HT-29 (cell line): ENCODE data around the gene GABRG3. TPM values are rescaled to one million over a fixed set of nuclear protein-coding genes. Genes with fewer than 3 reads are reported as not detected.

Experiments
- DNase-seq: peaks from one replicate; pipeline ENCODE4 v3.0.0-alpha.2; 2015; ENCODE audit warnings: low spot score
- total RNA-seq: library from RNA; depleted of rRNA; stranded (reverse); fragments of >200 nt; shearing (Covaris generic); gene quantifications from 2 replicates; pipeline ENCODE4 v1.2.3, GENCODE V29; 2014

Gene GABRG3
- total RNA-seq, 1 experiment from 2014 or later = not detected

DNA sequence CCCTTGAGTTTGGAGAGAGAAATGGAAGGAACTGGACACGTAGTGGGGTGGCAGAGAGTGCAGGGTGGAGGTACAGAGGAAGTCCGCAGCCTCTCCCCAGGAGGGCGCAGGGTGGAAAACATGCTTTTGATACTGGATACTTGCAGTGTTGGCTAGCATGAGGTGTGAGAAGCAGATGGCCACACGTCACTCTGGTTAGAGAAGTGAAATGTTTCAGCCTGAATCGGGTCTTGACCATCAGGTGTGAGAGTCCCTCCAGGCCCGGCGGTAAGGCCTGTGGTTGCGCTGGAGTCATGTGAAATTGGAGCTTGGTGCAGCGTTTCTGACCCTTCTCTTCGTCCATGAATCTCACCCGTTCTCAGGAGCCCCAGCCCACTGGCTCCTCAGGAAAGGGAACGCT, 93.1 kb downstream of the GABRG3 start:
- DNase-seq = no peak

DNA sequence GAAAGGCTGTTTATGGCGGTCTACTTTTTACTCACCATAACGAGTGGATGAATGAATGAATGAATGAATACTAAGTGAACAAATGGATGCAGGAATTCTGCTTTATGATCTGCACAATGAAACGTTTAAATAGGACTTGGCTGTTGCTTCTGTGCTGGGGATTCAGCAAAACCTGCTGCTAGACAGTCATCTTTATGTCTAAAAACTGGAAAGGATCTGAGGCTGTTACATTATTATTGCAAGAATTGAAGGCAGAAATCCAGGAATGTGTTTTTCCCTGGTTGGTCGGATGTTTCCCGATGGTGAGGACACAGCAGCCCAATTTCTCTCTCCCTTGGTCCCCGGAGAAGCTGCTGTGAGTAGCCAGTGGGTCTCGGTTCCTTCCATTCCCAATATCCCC, 94.2 kb downstream of the GABRG3 start:
- DNase-seq = no peak

DNA sequence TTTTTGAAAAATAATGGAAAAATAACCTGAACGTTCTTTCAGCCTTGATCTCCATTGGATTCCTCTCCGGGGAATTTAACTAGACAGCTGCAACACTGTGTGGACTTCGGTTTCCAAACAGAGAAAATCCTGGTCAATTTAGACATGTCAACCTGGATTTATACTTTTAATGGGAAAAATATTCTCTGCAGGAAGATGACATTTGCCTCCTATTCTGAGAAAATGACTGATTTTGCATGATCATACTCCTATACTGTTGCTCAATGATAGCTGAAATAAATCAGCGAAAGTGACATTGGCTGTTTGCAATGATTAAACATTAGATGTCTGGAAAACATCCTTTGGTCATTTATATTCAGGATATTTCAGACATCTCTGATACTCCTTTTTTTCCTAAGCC, 94.8 kb downstream of the GABRG3 start:
- DNase-seq = no peak

DNA sequence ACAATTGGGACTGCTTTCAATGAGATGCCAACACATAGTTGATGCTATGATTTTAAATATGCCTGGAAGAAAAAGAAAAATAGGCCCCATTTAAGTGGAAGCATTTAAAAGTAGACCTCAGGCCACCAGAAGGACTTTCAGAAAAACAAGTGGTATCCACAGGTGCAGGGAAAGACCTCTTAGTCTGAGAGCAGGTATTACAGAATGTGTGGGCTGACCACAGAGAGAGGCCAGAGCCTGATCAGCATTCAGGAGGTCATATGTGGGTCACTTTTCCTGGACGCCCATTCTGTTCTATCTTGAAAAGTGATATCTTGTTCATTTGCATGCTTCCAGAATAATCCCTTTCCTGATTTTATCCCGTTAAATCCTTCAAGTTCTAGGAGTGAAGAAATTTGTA, 95.5 kb downstream of the GABRG3 start:
- DNase-seq = no peak

DNA sequence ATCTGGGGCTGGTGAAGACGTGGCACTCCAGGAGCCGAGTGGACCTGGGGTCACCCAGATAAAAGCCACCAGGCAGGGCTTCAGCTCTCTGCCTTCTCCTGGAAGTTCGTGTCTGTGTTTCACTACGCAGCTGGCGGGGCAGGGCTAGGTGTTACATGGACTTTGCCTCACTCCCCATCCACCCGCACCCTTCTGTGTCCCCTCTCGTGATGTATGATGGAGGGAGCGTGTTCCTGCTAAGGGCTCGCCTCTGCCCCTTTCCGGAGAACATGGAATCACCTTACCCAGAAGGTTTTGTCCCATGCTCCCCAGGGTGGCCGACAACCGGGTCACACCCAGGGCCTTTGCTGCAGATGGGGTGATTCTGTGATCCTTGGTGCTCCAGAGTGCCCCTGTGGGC, 96.2 kb downstream of the GABRG3 start:
- DNase-seq = no peak

DNA sequence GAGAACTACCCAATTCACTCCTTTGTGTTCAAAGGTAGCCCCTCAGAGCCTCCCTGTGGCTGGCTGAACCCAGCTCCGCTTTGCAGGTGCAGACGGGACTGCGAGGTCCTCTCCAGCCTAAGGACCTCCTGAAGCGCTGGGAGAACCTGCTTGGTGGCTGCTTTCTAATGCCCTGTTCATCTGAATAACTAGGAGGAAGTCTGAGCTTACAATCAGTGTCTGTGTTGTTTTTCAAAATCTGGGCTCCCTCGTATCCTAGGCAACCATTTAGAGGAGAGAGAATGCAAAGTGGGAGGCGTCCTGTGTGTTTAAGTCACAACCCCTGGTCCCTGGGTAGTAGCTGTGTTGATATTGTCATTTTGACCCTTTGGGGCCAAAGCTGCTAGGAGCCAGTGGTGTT, 99.9 kb downstream of the GABRG3 start:
- no peak for DNase-seq

DNA sequence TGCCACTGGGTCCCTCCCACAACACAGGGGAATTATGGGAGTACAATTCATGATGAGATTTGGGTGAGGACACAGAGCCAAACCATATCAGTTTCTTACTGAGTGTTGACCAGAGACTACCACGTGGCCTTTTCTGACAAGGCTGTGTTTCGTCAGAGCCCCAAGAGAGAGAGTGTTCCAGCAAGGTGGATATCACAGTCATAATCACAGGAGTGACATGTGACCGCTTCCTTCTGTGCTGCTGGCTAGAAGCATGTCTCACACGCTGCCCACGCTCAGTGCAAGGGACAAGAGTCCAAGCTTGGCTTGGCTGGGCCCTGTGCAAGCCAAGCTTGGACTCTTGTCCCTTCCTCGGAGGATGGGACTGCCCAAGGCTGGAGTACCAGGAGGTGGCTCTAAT, 103.2 kb downstream of the GABRG3 start:
- no peak for DNase-seq

DNA sequence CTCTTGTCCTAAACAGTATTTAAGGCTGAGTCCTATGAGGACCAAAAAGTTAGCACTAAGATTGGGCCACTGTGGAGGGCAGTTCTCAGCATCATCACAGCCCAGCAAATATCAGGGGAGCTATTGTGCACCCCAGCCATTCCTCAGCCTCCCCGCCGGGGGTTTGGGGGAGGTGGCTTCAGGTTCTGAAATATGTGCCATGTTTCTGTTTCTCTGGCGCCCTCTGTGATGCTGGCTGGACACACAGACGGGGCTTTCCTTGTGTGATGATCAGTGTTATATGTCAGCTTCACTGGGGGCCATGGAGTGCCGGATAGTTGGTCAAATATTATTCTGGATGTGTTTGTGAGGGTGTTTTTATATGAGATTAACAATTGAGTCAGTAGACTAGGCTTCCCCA, 106.8 kb downstream of the GABRG3 start:
- DNase-seq = no peak

DNA sequence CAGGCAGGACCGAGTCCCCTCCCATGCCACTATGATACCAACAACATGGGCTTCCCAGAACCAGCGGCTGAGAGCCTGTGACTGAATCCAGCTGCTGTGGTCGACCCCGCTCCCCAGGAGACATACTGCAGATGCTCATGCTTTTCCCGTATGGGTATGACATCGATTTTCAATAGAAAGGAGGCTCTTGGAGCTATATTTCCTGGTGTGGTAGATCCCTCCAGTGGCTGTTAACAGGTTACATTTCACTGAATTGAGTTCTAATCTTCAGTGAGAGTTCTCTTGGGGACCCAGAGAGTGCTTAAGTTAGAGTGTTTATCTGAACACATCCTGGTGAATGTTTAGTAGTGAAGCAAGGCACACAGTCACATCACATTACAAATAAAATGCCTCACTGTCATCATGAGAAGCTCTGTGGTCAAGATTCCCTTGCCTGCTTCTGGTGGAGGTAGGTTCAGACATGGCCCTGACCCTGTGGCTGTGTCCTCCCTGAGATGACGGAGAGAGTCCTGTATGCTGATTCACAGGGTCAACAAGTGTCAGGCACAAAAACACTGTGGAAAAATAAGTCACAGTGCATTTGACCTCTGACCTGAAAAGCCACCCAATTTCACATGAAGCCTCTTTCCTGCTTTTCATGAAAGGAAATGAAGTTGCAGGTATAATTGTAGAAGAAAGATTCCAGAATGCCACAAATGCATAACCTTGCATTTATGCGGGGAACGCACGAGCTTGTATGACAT, 110.9 kb downstream of the GABRG3 start:
- no peak for DNase-seq

DNA sequence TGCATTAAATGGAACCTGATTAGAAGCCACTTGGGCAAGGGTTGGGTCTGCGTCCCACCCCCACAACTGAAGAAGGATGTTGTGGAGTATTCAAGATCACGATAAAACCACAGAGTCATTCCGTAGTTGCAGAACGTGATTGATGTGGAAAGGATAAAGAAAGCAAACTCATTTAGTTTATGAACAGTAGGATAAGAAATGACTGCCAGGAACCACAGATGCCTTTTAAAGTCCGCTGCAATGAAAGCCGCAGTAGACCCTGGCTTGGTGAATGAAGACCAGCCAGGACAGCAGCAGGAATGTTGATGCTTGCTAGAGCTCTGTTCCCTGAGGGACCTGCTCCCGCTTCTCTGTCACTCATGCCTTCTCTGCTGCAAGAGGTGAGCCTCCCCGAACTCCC, 111.5 kb downstream of the GABRG3 start:
- DNase-seq = no peak

DNA sequence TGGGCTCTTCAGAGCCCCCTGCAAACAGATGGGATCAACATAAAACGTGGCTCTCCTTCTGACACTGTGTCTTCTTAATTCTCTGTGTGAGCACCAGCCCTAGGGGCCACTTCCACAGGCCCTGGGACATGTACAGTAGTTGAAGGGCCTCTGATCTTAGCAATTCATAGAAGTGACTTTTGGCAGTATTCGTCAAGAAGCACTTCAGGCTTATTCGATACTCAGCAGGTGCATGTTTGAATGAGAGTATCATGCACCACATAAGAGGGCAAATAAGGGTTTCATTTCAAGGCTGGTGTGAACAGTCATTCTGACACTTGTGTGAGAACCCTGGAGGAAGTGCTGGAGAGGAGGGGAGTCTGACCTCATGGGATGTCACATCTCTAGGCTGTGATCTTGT, 113.9 kb downstream of the GABRG3 start:
- no peak for DNase-seq

DNA sequence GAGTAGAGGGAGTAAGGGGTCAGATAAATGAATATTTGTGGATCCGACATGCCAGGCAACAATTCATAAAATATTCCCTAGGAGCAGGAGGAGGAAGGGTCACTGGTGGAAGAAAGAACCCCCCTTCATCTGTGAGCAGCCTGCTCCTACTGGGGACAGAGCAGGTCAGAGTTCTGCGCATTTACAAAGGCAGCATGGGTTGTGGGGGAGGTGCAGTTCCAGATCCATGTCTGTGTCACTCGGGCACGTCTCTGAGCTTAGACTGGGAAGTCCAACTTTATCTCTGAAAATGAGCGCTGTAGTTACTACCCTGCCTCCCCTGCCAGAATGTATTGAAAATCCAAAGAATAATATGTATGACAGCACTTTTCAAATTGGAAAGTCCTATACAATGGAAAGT, 115.2 kb downstream of the GABRG3 start:
- no peak for DNase-seq

DNA sequence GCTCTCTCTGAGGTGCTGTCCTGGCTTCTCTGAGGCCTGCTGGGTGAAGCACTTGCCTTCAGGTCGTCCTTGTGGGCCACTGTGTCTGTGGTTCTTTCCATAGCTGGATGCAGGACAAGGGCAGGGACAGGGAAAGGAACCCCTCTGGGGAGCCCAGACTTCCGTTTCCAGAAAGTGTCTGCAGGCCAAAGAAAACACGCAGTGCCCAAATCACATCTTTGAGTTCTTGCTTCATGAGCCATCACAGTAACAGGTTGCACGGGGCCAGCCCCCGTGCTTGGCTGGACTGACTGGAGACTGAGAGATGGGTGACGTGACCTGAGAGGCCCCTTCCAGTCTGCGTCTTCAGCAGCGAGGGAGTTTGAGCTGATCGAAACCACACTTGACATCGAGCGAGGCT, 115.8 kb downstream of the GABRG3 start:
- DNase-seq = no peak

DNA sequence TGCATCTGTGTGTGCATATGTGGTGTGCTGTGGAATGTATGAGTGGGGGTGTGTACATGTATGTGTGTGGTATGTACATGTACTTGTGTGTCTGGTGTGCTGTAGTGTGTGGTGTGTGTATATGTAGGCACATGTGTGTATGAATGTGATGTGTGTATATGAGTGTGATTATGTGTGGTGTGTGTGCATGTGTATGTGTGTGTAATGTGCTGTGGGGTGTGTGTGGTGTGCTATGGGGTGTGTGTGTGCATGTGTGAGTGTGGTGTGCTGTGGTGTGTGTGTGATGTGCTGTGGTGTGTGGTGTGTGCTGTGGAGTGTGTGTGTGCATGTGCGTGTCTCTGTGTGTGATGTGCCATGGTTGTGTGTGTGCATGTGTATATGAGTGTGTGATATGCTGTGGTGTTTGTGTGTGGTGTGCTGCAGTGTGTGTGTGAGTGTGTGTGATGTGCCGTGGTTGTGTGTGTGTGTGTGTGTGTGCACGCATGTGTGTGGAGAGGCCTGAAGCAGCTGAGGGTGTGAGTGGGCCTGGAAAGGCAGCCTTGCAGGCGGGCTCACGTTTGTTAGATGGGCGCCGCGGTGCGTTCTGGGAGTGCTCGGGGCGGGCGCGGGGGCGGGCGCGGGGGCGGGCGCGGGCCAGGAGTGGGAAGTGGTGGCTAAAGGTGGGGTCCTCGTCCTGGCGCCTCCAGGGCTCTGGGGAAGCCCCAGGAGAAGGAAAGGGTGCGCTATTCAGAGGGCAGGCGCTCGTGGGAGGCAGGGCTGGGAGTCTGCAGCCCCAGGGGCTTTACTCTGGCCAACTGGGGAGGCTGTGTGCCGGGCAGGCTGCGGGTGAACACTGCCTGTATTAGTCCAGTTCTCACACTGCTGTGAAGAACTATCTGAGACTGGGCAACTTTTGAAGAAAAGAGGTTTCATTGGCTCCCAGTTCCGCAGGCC, 116.9 kb downstream of the GABRG3 start:
- DNase-seq = no peak

DNA sequence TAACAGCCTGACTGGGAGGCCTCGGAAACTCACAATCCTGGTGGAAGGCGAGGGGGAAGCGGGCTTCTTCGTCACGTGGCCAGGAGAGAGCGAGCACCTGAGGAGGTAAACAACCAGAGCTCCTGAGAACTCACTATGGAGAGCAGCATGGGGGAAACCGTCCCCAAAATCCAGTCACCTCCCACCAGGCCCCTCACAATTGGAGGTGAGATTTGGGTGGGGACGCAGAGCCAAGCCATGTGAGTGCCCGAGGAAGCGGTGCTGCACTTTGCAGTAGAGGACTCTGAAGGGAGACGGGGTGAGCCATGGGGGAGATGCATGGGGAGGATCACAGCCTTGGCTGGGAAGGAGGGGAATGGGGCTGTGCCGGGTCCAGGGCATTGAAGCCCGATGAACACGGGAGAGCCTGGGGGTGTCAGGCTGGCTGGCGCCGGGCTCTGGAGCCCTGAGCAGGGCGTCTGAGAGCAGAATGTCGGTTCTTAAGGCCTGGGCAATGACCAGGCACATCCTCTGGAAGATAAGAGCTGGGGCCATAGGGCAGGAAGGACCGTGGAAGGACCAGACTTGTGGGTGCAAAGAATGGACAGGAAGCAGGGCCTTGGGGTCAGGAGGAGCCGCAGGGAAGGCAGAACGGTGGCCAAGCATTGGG, 117.7 kb downstream of the GABRG3 start:
- no peak for DNase-seq

DNA sequence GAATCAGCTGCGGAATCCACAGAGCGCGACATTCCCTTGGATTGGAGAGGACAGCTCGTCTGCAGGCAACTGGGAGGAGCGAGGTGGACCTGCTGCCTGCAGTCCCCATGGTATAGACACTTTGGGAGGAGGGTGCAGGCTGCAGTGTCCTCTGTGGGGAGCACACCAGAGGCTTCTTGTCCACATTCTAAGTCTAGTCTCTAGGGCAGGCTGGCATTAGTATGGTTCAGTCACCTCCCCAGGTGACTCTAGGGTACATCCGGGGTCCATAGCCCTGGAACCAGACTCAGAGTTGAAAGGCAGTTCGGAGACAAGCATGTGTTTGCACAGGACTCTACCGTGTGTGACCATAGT, 118.2 kb downstream of the GABRG3 start:
- DNase-seq = no peak

DNA sequence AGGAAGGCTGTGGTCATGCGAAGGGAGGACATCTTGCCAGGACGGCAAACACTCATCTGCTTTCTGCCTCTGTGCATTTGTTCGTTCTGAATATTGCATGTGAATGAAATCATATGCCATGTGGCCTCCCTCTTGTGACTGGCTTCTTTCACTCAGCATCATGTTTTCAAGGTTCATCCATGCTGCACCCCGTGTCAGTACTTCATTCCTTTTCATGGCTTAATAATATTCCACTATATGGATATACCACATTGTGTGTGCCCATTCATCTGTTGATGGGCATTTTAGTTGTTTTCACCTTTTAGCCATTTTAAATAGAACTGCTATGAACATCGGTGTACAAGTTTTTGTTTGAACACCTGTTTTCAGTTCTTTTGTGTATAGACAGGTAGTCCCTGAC, 118.7 kb downstream of the GABRG3 start:
- no peak for DNase-seq

DNA sequence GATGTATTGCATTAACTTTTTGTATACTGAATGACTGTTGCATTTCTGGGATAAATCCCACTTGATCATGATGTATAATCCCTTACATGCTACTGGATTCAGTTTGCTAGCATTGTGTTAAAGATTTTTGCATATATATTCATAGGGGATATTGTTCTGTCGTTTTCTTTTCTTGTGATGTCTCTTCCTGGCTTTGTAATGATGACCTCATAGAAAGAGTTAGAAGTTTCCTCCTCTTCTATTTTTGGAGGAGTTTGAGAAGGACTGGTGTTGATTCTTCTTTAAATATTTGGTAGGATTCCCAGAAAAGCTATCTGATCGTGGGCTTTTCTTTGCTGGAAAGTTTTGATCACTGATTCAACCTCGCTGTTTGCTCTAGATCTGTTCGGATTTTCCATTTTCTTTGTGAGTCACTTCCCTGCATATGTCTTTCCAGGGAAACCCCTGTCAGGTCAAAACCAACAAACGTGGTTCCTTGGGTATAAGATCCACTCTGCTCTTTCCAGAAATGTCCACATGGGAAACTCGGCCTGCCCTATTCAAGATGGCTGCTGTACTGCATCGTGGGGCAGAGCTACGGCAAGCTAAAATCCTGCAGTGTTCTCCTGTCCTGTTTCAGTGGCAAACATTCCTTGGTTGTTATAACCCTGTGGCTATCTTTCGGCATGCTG, 120.4 kb downstream of the GABRG3 start:
- DNase-seq = no peak

DNA sequence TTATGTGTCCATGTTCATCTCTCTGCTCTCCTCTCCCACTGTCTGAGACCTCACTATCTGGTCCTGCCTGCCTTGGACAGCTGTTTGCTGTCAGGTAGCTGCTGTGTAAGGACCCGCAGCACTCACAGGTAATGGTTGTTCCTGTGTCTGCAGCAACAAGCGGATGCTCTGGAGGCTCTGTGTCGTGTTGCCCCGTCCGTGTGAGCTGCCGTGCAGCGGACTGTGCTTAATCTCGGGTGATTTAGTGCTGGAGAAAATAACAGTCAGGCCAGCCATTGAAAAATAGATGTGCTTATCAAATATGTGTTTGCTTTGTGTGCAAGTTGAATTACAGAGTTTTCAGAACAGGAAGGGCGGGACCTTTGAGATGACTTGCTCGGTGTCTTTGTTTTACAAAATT, 121.4 kb downstream of the GABRG3 start:
- no peak for DNase-seq

DNA sequence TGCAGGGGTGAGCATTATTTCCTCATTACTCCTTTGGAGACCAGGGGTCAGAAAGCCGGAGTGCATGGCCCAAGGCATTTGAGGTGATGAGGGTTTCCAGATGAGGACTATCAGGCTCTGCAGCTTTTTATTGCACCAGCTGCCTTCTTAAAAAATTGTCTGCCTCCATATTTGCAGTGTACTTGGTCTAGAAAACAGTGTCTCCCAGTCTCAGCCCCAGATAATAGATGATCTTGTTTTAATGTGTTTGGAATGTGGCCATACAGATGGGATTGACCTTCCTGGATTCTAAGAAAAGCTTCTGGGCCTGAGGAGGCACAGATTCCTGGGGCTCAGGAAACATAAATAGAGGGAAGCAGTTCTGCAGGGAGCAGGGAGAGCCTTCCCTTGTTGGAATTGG, 123.3 kb downstream of the GABRG3 start:
- no peak for DNase-seq

DNA sequence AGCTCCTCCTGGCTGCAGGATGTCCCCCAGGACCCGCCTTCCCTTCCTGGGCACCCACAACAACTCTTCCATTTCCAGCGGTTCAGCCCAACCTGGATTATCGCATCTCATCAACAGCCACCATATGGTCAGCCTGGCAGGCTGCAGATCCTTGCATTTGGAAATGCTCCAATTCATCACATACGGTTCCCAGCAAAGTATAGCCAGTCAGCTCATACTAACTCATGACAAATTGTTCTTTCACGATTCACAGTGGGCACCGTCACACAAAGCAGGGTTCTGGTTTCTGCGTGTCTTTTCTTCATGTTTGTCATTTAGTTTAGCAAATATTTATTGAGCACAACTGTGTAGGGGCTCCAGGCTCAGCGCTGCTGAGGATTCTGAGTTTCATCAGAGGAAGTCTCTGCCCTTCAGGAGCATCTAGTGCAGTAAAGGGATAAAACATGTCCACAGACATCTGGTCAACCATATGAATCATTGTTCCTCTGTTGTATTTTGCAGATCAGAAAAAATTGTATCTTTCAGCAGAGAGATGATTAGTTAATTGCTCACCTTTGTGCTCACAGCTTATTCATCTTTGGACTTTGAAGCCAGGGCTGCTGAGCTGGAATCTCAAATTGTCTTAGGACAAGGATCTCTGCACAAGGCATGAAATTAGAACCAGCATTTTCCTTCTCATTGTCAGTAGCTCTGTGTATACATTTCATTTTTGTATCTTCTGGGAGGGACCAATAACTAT, 125.1 kb downstream of the GABRG3 start:
- DNase-seq = no peak
